T-helper 17 cell (primary cell): ENCODE results near the gene SCNN1B. TPM values are rescaled to one million over a fixed set of nuclear protein-coding genes. Genes with fewer than 3 reads are reported as not detected.
A peak's percentile ranks its signal among the peaks of the same experiment; 100 is the strongest.
"Not testable (repeated sequence)": the region's sequence is repeated elsewhere in the genome, so short reads cannot be mapped to it uniquely, and the experiment has no call there.

Source experiments
- ATAC-seq: fragments of 150-1000 bp; cut with Tn5 transposase; 2 replicates; pipeline ENCODE4 v1.10.0; 2021; ENCODE audit warnings: mild to moderate bottlenecking, moderate library complexity
- DNase-seq, 3 donors: peaks; one replicate each; pipeline versions ENCODE4 v3.0.0 to v3.0.0-alpha.2; 2020 to 2021
- H3K9me3 ChIP-seq: one replicate; pipeline ENCODE4 v1.7.0; 2013; ENCODE audit warnings: low read length, mild to moderate bottlenecking; ENCODE audit not compliant: control insufficient read depth, poor library complexity, severe bottlenecking
- H3K27ac Mint-ChIP-seq: one replicate; pipeline ENCODE4 v1.8.0; 2022; ENCODE audit warnings: mild to moderate bottlenecking, moderate library complexity, mixed read lengths
- H3K27me3 Mint-ChIP-seq: one replicate; pipeline ENCODE4 v1.8.0; 2022; ENCODE audit warnings: mixed read lengths
- H3K36me3 Mint-ChIP-seq: one replicate; pipeline ENCODE4 v1.8.0; 2022; ENCODE audit warnings: low read depth, mixed read lengths
- H3K4me1 Mint-ChIP-seq: one replicate; pipeline ENCODE4 v1.8.0; 2022; ENCODE audit warnings: mild to moderate bottlenecking, mixed read lengths
- H3K4me3 Mint-ChIP-seq: one replicate; pipeline ENCODE4 v1.8.0; 2022; ENCODE audit warnings: mild to moderate bottlenecking, moderate library complexity, mixed read lengths
- total RNA-seq, 4 donors: library from RNA in 2 of 4; stranded (reverse) in 2 of 4; gene quantifications; one replicate each; pipeline ENCODE4 v1.2.3 and lab custom pipeline; 2022 to 2026

The SCNN1B gene
- total RNA-seq, 2 donors from 2014 or later, result not detected

GRCh38 chr16:23296994-23297393 lies 5.1 kb upstream of the SCNN1B start:
- Mint-ChIP-seq H3K4me3 (no peak overlapping the region), H3K4me1 (peaks cover 6% of the 10 kb centered on the region), H3K27me3 (peaks cover 37% of the 10 kb centered on the region), H3K27ac (no peak overlapping the region), H3K36me3 (peaks cover 8% of the 10 kb centered on the region)
- DNase-seq (no peak), ATAC-seq (no peak)
- H3K9me3 ChIP-seq, result no peaks in the 10 kb centered on the region

GRCh38 chr16:23298290-23298915 lies 3.7 kb upstream of the SCNN1B start:
- DNase-seq, result no peak
- peaks cover 8% of the 10 kb centered on the region for H3K36me3 Mint-ChIP-seq
- H3K27me3 Mint-ChIP-seq, result peaks cover 43% of the 10 kb centered on the region
- no peak overlapping the region for H3K27ac Mint-ChIP-seq
- ATAC-seq, result no peak
- H3K4me3 Mint-ChIP-seq, result no peak overlapping the region
- peaks cover 6% of the 10 kb centered on the region for H3K4me1 Mint-ChIP-seq
- no peaks in the 10 kb centered on the region for H3K9me3 ChIP-seq

- H3K4me1 Mint-ChIP-seq, H3K4me3 Mint-ChIP-seq, H3K27ac Mint-ChIP-seq, ATAC-seq, DNase-seq, H3K9me3 ChIP-seq, H3K36me3 Mint-ChIP-seq: not testable (repeated sequence)
- peaks cover 47% of the 10 kb centered on the region for H3K27me3 Mint-ChIP-seq
Observed at GRCh38 chr16:23299815-23300214, 2.3 kb upstream of the SCNN1B start.

GRCh38 chr16:23301251-23302044 lies 654 bp upstream of the SCNN1B start:
- H3K4me1 Mint-ChIP-seq, result peaks cover 6% of the 10 kb centered on the region
- H3K9me3 ChIP-seq, result no peaks in the 10 kb centered on the region
- peaks cover 8% of the 10 kb centered on the region for H3K36me3 Mint-ChIP-seq
- DNase-seq (no peak), ATAC-seq (no peak)
- peak overlapping the region; percentile 22 for H3K4me3 Mint-ChIP-seq
- H3K27me3 Mint-ChIP-seq, result peaks cover 36% of the 10 kb centered on the region
- H3K27ac Mint-ChIP-seq, result no peak overlapping the region

GRCh38 chr16:23303685-23304084 lies 1.6 kb downstream of the SCNN1B start:
- Mint-ChIP-seq H3K36me3 (peaks cover 8% of the 10 kb centered on the region), H3K4me1 (peaks cover 6% of the 10 kb centered on the region), H3K27ac (no peak overlapping the region), H3K27me3 (peaks cover 38% of the 10 kb centered on the region), H3K4me3 (no peak overlapping the region)
- H3K9me3 ChIP-seq, result no peaks in the 10 kb centered on the region
- ATAC-seq, result no peak
- no peak for DNase-seq

GRCh38 chr16:23304620-23305019 lies 2.5 kb downstream of the SCNN1B start:
- no peak overlapping the region for H3K4me3 Mint-ChIP-seq
- peaks cover 6% of the 10 kb centered on the region for H3K4me1 Mint-ChIP-seq
- H3K27me3 Mint-ChIP-seq, result peaks cover 37% of the 10 kb centered on the region
- H3K36me3 Mint-ChIP-seq, result peaks cover 8% of the 10 kb centered on the region
- no peaks in the 10 kb centered on the region for H3K9me3 ChIP-seq
- DNase-seq, result no peak
- H3K27ac Mint-ChIP-seq, result no peak overlapping the region
- ATAC-seq, result no peak

- peaks cover 4% of the 10 kb centered on the region for H3K4me1 Mint-ChIP-seq
- H3K27ac Mint-ChIP-seq, result no peak overlapping the region
- no peak overlapping the region for H3K4me3 Mint-ChIP-seq
- peaks cover 6% of the 10 kb centered on the region for H3K36me3 Mint-ChIP-seq
- H3K27me3 Mint-ChIP-seq, result peaks cover 28% of the 10 kb centered on the region
- ATAC-seq, result no peak
- DNase-seq, result no peak
- H3K9me3 ChIP-seq, result no peaks in the 10 kb centered on the region
Observed at GRCh38 chr16:23306199-23307100, 4.3 kb downstream of the SCNN1B start.

GRCh38 chr16:23310217-23310616 lies 8.1 kb downstream of the SCNN1B start:
- no peaks in the 10 kb centered on the region for H3K9me3 ChIP-seq
- Mint-ChIP-seq H3K27ac (no peak overlapping the region), H3K4me1 (no peaks in the 10 kb centered on the region), H3K27me3 (peaks cover 6% of the 10 kb centered on the region), H3K36me3 (no peaks in the 10 kb centered on the region), H3K4me3 (no peak overlapping the region)
- DNase-seq (no peak), ATAC-seq (no peak)

- Mint-ChIP-seq H3K4me1 (no peaks in the 10 kb centered on the region), H3K4me3 (no peak overlapping the region), H3K27me3 (peaks cover 6% of the 10 kb centered on the region), H3K27ac (no peak overlapping the region), H3K36me3 (no peaks in the 10 kb centered on the region)
- H3K9me3 ChIP-seq, result no peaks in the 10 kb centered on the region
- DNase-seq (no peak), ATAC-seq (no peak)
Observed at GRCh38 chr16:23310744-23311143, 8.6 kb downstream of the SCNN1B start.

GRCh38 chr16:23316232-23316631 lies 14.1 kb downstream of the SCNN1B start:
- no peak overlapping the region for H3K27ac Mint-ChIP-seq
- no peak for ATAC-seq
- no peak for DNase-seq
- H3K36me3 Mint-ChIP-seq, result no peaks in the 10 kb centered on the region
- no peaks in the 10 kb centered on the region for H3K4me1 Mint-ChIP-seq
- H3K9me3 ChIP-seq, result no peaks in the 10 kb centered on the region
- H3K4me3 Mint-ChIP-seq, result no peak overlapping the region
- no peaks in the 10 kb centered on the region for H3K27me3 Mint-ChIP-seq

- H3K36me3 Mint-ChIP-seq, result no peaks in the 10 kb centered on the region
- H3K4me3 Mint-ChIP-seq, result no peak overlapping the region
- no peaks in the 10 kb centered on the region for H3K4me1 Mint-ChIP-seq
- ATAC-seq (no peak), DNase-seq (no peak)
- H3K27ac Mint-ChIP-seq, result no peak overlapping the region
- no peaks in the 10 kb centered on the region for H3K27me3 Mint-ChIP-seq
- H3K9me3 ChIP-seq, result no peaks in the 10 kb centered on the region
Observed at GRCh38 chr16:23316634-23317265, 14.6 kb downstream of the SCNN1B start.

GRCh38 chr16:23317266-23317661 lies 15.2 kb downstream of the SCNN1B start:
- H3K4me1 Mint-ChIP-seq, result no peaks in the 10 kb centered on the region
- H3K9me3 ChIP-seq, result no peaks in the 10 kb centered on the region
- H3K4me3 Mint-ChIP-seq, result no peak overlapping the region
- no peak for DNase-seq
- no peak overlapping the region for H3K27ac Mint-ChIP-seq
- H3K36me3 Mint-ChIP-seq, result no peaks in the 10 kb centered on the region
- H3K27me3 Mint-ChIP-seq, result no peaks in the 10 kb centered on the region
- ATAC-seq, result no peak

GRCh38 chr16:23317751-23318150 lies 15.6 kb downstream of the SCNN1B start:
- H3K9me3 ChIP-seq, result no peaks in the 10 kb centered on the region
- Mint-ChIP-seq H3K4me1 (no peaks in the 10 kb centered on the region), H3K27ac (no peak overlapping the region), H3K27me3 (no peaks in the 10 kb centered on the region), H3K36me3 (no peaks in the 10 kb centered on the region), H3K4me3 (no peak overlapping the region)
- no peak for DNase-seq
- ATAC-seq, result no peak
